T-helper 22 cell (primary cell): ENCODE measurements around the gene RNH1.

Experiments
- DNase-seq: peaks from one replicate; pipeline ENCODE4 v3.0.0-alpha.2; 2020; ENCODE audit warnings: low read depth

Gene RNH1

DNA sequence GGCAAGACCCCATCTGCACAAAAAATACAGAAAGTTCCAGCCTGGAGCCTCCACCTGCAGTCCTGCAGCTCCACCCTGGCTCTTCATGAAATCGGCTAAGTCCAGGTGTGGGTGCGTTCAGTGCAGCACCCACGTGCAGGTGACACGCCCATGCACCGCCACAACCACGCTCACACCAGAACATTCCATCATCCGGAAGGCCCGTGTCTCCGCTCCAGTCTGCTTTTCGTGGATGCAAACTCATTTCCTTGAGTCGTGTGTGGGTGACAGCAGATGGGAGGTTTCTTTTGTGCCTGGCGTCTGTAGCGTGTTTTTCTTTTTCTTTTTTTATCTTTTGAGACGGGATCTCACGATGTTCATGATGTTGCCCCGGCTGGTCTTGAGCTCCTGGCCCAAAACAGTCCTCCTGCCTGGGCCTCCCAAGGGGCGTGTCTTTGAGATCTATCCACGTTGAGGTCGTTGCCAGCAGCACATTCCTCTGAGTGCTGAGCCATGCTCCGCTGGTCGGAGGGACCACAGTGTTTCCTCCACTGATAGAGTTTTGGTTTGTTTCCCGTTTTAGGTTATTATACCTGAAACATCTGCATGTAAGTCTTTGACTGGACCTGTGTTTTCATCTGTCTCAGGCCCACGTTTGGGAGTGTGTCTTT is 49.8 kb downstream of the RNH1 start:
- DNase-seq: peak; percentile 14

DNA sequence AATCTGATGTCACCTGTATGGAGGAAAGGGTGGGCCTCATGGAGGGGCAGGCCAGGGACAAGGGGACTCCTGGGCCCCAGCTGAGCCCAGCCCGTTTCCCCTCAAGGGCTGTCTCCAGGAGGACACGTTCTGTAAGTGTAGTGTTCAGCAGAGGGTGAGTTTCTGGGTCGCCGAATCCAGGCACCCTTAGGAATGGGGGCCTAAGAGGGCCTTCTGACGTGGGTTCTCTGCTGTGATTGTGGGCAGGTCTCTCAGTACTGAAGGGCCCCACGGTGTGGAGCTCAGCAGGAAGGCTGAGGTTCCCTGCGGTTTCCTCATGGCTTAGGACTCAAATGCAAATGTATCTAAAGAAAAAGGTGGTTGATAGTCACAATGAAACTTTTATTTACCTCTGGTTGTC is 50.5 kb downstream of the RNH1 start:
- DNase-seq: peak; percentile 45

DNA sequence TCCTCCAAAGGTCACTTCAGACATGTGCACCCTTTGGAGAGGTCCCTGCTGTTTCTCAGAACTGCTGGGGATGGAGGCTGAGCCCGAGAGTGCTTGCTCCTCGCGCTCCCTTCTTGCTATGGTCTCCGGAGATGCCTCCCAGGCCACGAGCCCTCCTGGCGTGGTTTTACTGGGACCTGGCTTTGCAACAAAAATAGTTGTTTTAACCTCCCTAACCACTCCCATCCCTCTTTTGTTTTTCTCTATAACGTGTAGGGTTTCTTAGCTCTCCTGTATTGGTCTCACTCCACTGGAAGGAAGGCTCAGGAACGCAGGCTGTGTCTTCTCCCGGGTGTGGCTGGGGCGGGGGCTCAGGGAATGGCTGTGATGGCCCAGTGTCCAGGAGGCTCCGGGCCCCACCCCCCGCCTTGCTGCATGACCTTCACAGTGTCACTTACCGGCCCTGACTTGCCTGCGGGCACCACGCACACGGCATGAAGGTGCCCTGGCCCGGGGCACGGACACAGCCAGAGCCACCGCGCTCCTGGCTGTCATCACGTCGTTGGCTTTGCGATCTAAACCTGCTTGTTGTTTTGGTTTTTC is 51.4 kb downstream of the RNH1 start:
- DNase-seq: no peak

DNA sequence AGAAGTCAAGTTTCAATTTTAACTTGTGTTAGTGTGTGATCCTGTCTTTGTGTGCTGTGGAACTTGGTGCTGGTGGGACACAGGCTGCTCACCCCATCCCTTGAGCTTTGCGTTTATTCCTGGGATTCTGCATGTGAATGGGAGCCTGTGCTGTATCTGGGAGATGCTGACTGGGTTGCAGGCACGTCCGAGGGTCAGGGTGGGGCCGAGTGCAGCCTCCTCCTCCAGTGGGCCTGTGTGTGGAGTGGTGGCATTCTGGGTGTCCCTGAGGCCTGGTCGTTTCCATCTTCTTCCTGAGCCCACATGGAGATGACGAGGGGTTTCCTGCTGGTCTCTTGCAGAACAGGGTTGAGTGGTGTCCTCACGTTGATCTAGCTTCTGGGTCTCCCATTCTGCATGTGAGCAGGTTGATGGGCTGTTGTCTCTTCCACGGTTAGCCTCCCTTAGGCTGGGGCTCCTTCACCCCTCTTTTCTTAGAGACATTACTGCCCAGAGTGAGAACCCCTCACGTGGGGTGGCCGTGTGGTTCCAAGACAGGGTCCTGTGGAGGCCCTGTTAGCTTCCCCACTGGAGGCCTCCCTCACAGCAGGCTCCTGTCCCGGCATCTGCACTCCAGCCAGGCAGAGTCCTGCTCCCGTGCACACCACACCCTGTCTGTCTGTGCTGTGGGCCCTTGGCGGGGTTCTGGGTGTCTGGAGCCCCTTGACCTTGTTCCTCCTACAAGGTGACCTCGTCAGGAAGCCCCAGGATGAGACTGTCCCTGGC is 52.1 kb downstream of the RNH1 start:
- no peak for DNase-seq

GRCh38 chr11:454043-454442 is 53.0 kb downstream of the RNH1 start:
- no peak for DNase-seq

DNA sequence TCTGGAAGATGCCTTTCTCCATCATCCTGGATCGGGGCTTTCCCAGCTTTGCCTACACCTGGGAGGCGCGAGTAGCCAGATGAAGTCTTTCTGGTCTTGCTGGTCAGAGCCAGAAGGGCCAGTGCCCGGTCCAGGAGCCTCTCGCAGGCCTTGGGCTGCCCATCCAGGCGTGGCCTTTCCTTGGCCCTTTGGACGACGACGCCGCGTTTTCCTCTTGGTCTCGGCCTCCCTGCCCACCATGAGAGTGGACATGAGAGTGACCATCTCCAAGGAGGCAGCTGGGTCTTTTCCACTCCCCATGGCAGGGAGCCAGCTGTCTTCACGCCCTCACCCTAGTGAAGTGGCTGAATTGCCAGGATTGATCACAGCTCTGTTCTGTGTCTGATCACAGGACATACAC is 53.5 kb downstream of the RNH1 start:
- no peak for DNase-seq

DNA sequence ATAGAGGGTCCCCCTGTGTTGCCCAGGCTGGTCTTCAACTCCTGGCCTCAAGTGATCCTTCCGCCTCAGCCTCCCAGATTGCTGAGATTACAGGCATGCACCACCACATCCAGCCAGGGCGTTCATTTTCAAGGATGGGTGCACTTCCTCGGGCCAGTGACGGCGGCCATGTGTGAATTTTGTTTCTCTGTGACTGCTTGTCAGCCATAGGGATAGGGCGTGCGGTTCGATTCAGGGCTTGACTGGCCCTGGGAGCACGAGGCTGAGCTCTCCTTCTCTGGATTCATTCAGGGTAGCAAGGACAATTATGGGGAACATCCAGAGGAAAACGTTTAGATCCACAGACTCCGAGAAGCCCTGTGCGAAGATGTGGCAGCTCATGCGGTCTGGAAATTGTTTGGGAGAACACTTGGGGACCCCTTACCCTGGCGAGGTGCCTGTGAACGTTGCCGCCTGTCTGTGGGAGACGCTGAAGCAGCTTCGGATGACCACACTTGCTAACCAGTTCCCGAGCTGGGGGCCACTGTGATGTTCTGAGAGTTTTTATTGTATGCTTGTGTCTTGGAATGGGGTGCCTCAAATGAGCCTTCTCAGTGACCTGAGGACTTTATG is 54.0 kb downstream of the RNH1 start:
- DNase-seq: no peak

- no peak for DNase-seq
These were observed 54.8 kb downstream of the RNH1 start for GRCh38 chr11:452203-452744.

DNA sequence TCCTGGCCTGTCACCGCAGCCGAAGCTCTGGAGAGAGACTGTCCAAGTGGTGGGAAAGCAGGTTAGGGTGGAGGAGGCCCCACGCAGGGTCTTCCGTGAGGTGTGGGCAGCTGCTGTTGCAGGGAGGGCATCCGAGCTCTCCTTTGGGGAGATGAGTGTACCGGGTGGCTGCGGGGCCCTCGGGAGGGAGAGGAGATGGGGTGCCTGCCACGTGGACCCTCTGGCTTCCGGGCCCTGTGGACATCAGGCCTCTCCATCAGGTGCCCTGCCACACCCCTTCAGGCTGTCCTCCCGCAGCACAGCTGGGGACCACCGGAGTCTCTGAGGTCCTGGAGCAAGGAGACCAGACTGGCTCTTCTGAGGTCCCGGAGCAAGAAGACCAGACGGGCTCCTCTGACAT is 55.3 kb downstream of the RNH1 start:
- DNase-seq: no peak

GRCh38 chr11:450809-451451 is 56.1 kb downstream of the RNH1 start:
- DNase-seq: peak; percentile 68

GRCh38 chr11:449889-450808 is 56.9 kb downstream of the RNH1 start, which contains the start of gene PTDSS2:
TSS of gene PTDSS2 (plus strand) at chr11:450279. CDS start at chr11:450456, 177 bp downstream.
- DNase-seq: peak; percentile 89

GRCh38 chr11:447923-448731 is 58.9 kb downstream of the RNH1 start:
- peak; percentile 87 for DNase-seq

GRCh38 chr11:446891-447290 is 60.2 kb downstream of the RNH1 start:
- DNase-seq: no peak

DNA sequence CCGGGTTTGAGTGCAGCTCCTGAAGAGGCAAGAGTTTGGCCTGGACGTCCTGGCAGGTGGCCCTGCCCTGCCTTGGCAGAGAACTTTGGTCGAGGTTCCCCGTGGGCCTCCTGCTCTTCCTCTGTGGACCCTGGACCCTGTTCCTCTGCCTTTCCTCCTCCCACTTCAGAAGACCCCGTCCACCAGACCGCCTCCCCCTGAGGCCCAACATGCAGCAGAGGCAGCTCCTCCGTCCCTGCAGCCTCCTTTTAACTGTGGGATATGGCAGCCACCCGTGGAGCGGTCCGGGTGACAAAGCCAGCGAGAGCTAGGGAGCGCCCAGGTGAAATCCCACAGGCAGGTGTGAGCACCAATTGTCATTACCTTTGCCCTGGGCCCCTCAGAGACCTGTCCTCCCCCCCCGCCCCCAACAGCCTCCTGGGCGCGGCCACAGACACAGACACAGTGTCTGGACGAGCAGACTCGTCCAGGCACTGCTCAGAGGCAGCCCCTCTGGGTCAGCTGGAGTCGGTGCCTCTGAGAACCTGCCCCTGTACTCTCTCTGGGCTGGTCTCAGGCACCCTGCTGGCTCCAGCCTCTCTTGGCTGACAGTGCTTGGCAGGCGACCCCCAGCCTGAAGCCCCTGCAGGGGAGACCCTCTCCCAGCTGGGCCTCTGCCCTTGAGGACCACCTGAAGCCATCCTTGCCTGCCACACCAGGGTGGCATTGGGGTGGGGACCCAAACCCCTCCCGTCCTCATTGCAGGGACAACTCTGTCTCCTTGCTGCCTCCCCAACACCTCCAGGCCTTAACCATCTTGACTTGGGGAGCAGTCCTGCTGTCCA is 61.1 kb downstream of the RNH1 start:
- no peak for DNase-seq
